Measurements from ENCODE around the gene JUN. TPM values are rescaled to one million over a fixed set of nuclear protein-coding genes. Genes with fewer than 3 reads are reported as not detected.

The JUN gene
- total RNA-seq, 1 experiment from 2014 or later, result 24.9 TPM

- POLR2A ChIA-PET (ENCODE audit: low non-redundant PET), result no interaction called here
- intact Hi-C loops (cut with micrococcal nuclease; ENCODE audit: unreplicated experiment), result no loop called here
Observed at GRCh38 chr1:58768971-58769808, 14.7 kb downstream of the JUN start.

GRCh38 chr1:58768191-58768731, 15.6 kb downstream of the JUN start:
- TF ChIP-seq EZH2 (IDR thresholded peaks at IDR 0.05; ENCODE audit: borderline replicate concordance, low read depth, low read length, poor library complexity, severe bottlenecking) (no peak), CTCF (conservative IDR thresholded peaks at IDR 0.05; ENCODE audit: low read depth, low read length) (no peak)
- no peak for DNase-seq (ENCODE audit: low spot score)
- no TSS peak for BruUV-seq (replicated peaks)
- Histone ChIP-seq H3K4me3 (ENCODE audit: low read depth, low read length, poor library complexity, severe bottlenecking) (no peak overlapping the region), H3K9me3 (ENCODE audit: low read depth, low read length, poor library complexity, severe bottlenecking) (no peaks in the 10 kb centered on the region), H3K27ac (ENCODE audit: low read depth, low read length, poor library complexity, severe bottlenecking) (no peak overlapping the region), H3K4me1 (ENCODE audit: insufficient read depth, low read length, poor library complexity, severe bottlenecking) (peaks cover 3% of the 10 kb centered on the region), H3K36me3 (ENCODE audit: insufficient read depth, low read length, poor library complexity, severe bottlenecking) (no peaks in the 10 kb centered on the region), H3K27me3 (replicated peaks; ENCODE audit: insufficient read depth, low read depth, low read length, poor library complexity) (no peaks in the 10 kb centered on the region)
- intact Hi-C loops (cut with micrococcal nuclease; ENCODE audit: unreplicated experiment), result no loop called here
- POLR2A ChIA-PET (ENCODE audit: low non-redundant PET), result no interaction called here
- CTCF ChIA-PET, result no interaction called here

More at GRCh38 chr1:58768971-58769808, 14.7 kb downstream of the JUN start:
- Histone ChIP-seq H3K27ac (ENCODE audit: low read depth, low read length, poor library complexity, severe bottlenecking) (no peak overlapping the region), H3K27me3 (replicated peaks; ENCODE audit: insufficient read depth, low read depth, low read length, poor library complexity) (no peaks in the 10 kb centered on the region), H3K9me3 (ENCODE audit: low read depth, low read length, poor library complexity, severe bottlenecking) (no peaks in the 10 kb centered on the region), H3K4me3 (ENCODE audit: low read depth, low read length, poor library complexity, severe bottlenecking) (no peak overlapping the region), H3K36me3 (ENCODE audit: insufficient read depth, low read length, poor library complexity, severe bottlenecking) (no peaks in the 10 kb centered on the region), H3K4me1 (ENCODE audit: insufficient read depth, low read length, poor library complexity, severe bottlenecking) (peaks cover 11% of the 10 kb centered on the region)
- DNase-seq (ENCODE audit: low spot score), result peak; percentile 83
- no TSS peak for BruUV-seq (replicated peaks)
- CTCF ChIA-PET, result interaction anchor here (0.5 kb wide), 1 partner anchor 267 kb away, joined by 3 read pairs; no protein-coding TSS in a partner anchor
- TF ChIP-seq CTCF (conservative IDR thresholded peaks at IDR 0.05; ENCODE audit: low read depth, low read length), result peak; percentile 89
- no peak for TF ChIP-seq EZH2 (IDR thresholded peaks at IDR 0.05; ENCODE audit: borderline replicate concordance, low read depth, low read length, poor library complexity, severe bottlenecking)

GRCh38 chr1:58767143-58767542, 16.7 kb downstream of the JUN start:
- no TSS peak for BruUV-seq (replicated peaks)
- intact Hi-C loops (cut with micrococcal nuclease; ENCODE audit: unreplicated experiment), result no loop called here
- Histone ChIP-seq H3K36me3 (ENCODE audit: insufficient read depth, low read length, poor library complexity, severe bottlenecking) (no peaks in the 10 kb centered on the region), H3K9me3 (ENCODE audit: low read depth, low read length, poor library complexity, severe bottlenecking) (no peaks in the 10 kb centered on the region), H3K4me3 (ENCODE audit: low read depth, low read length, poor library complexity, severe bottlenecking) (no peak overlapping the region), H3K27me3 (replicated peaks; ENCODE audit: insufficient read depth, low read depth, low read length, poor library complexity) (no peaks in the 10 kb centered on the region), H3K27ac (ENCODE audit: low read depth, low read length, poor library complexity, severe bottlenecking) (no peak overlapping the region), H3K4me1 (ENCODE audit: insufficient read depth, low read length, poor library complexity, severe bottlenecking) (no peaks in the 10 kb centered on the region)
- ChIA-PET CTCF (no interaction called here), POLR2A (ENCODE audit: low non-redundant PET) (no interaction called here)
- TF ChIP-seq EZH2 (IDR thresholded peaks at IDR 0.05; ENCODE audit: borderline replicate concordance, low read depth, low read length, poor library complexity, severe bottlenecking), result no peak
- no peak for TF ChIP-seq CTCF (conservative IDR thresholded peaks at IDR 0.05; ENCODE audit: low read depth, low read length)
- DNase-seq (ENCODE audit: low spot score), result no peak
